HepG2 (cell line): ENCODE measurements around the gene CIDEA. TPM values are rescaled to one million over a fixed set of nuclear protein-coding genes. Genes with fewer than 3 reads are reported as not detected.

Experiments used
- ATAC-seq: fragments of 200-7000 bp; cut with Tn5 transposase; 3 replicates; pipeline ENCODE4 v1.9.1; 2020; ENCODE audit warnings: mild to moderate bottlenecking, moderate library complexity
- BruUV-seq: library from RNA; stranded (reverse); fragments of 400-500 nt; replicated peaks from 2 replicates; lab custom pipeline; 2021; lab: Mats Ljungman, UMichigan
- CTCF ChIA-PET: fragments of 300-600 bp; formaldehyde crosslinking; extraction: SDS; loops from one replicate; lab custom pipeline; 2021; ENCODE audit warnings: low total read pairs, inconsistent platforms, low intra/inter-chr PET ratio; lab: Yijun Ruan, JAX
- POLR2A ChIA-PET: fragments of 350-600 bp; sonication (Branson Sonifier 250); formaldehyde crosslinking; loops from one replicate; lab custom pipeline; 2020; ENCODE audit warnings: antibody characterized with exemption, inconsistent platforms; lab: Yijun Ruan, JAX
- DNase-seq: peaks from one replicate; pipeline ENCODE4 v3.0.0-alpha.2; 2015; ENCODE audit warnings: low spot score
- FAIRE-seq: peaks from 3 replicates; lab custom pipeline; 2011; peaks lifted over from hg19 to GRCh38; lab: Jason Lieb, UNC
- H2AFZ ChIP-seq: one replicate; pipeline ENCODE4 v1.6.1; 2011; ENCODE audit warnings: low read length, inconsistent platforms
- H3K27ac ChIP-seq: fragments of 300-600 bp; 3 replicates; pipeline ENCODE4 v1.8.0; 2011; ENCODE audit warnings: mixed run types, mild to moderate bottlenecking, mixed read lengths, low read length, inconsistent platforms; ENCODE audit not compliant: insufficient read depth; ENCODE audit errors: extremely low read length
- H3K27me3 ChIP-seq, 2 experiments: fragments of 200-600 bp in 1 of 2; 2 replicates in 1 of 2; 3 replicates in 1 of 2; pipeline versions ENCODE4 v1.6.0 to v1.8.0; 2011; ENCODE audit warnings: low read length in 2 of 2, mild to moderate bottlenecking in 2 of 2, moderate library complexity in 2 of 2, inconsistent platforms in 1 of 2; ENCODE audit not compliant: insufficient read depth in 2 of 2, control insufficient read depth in 1 of 2
- H3K36me3 ChIP-seq, 2 experiments: fragments of 200-600 bp in 1 of 2; replicated peaks in 1 of 2; 2 replicates in 1 of 2; 3 replicates in 1 of 2; pipeline versions ENCODE4 v1.5.1 to v1.8.0; 2011; ENCODE audit warnings: low read length in 2 of 2, inconsistent platforms in 1 of 2; ENCODE audit not compliant: insufficient read depth in 2 of 2, control insufficient read depth in 1 of 2
- H3K4me1 ChIP-seq: 2 replicates; pipeline ENCODE4 v1.5.1; 2012; ENCODE audit warnings: low read length, inconsistent platforms; ENCODE audit not compliant: insufficient read depth
- H3K4me2 ChIP-seq: 2 replicates; pipeline ENCODE4 v1.6.0; 2011; ENCODE audit warnings: low read depth, low read length, inconsistent platforms
- H3K4me3 ChIP-seq, 3 experiments: fragments of 200-600 bp in 1 of 3; sonication (generic), shearing (Covaris generic) in 1 of 3; replicated peaks in 1 of 3; 2 replicates each; pipeline ENCODE4 v1.5.1; 2011 to 2016; ENCODE audit warnings: low read length in 3 of 3, inconsistent platforms in 2 of 3, low read depth in 2 of 3, mild to moderate bottlenecking in 2 of 3, control low read depth in 1 of 3, mixed read lengths in 1 of 3; ENCODE audit not compliant: insufficient read depth in 1 of 3
- H3K79me2 ChIP-seq: one replicate; pipeline ENCODE4 v1.6.1; 2011; ENCODE audit warnings: low read length, inconsistent platforms; ENCODE audit not compliant: insufficient read depth
- H3K9ac ChIP-seq: 2 replicates; pipeline ENCODE4 v1.6.0; 2011; ENCODE audit warnings: mild to moderate bottlenecking, low read depth, low read length, inconsistent platforms; ENCODE audit not compliant: insufficient read depth
- H3K9me3 ChIP-seq: 2 replicates; pipeline ENCODE4 v1.5.1; 2012; ENCODE audit warnings: mild to moderate bottlenecking, low read length
- H4K20me1 ChIP-seq: 2 replicates; pipeline ENCODE4 v1.6.0; 2011; ENCODE audit warnings: inconsistent platforms, mild to moderate bottlenecking, low read length, moderate library complexity; ENCODE audit not compliant: insufficient read depth
- SMARCE1 ChIP-seq: fragments of 450-650 bp; IDR thresholded peaks from 2 replicates; pipeline ENCODE4 v1.6.1; 2017; ENCODE audit warnings: borderline replicate concordance
- SNAPC5 ChIP-seq: sonication (generic); formaldehyde crosslinking; IDR thresholded peaks from 2 replicates; pipeline ENCODE4 v1.8.1; 2023; ENCODE audit warnings: mild to moderate bottlenecking, missing genetic modification reagents, borderline replicate concordance
- ZFY ChIP-seq: sonication (generic); formaldehyde crosslinking; IDR thresholded peaks from 2 replicates; pipeline ENCODE4 v1.4.0; 2020; ENCODE audit warnings: missing genetic modification reagents
- ZNF629 ChIP-seq: sonication (generic); formaldehyde crosslinking; conservative IDR thresholded peaks from 2 replicates; pipeline ENCODE4 v1.5.0; 2020; ENCODE audit warnings: missing genetic modification reagents
- ZSCAN5A ChIP-seq: sonication (generic); formaldehyde crosslinking; IDR thresholded peaks from 2 replicates; pipeline ENCODE4 v1.8.0; 2022; ENCODE audit warnings: mild to moderate bottlenecking, missing genetic modification reagents, borderline replicate concordance
- WGBS: methylation state at CpG from one replicate; pipeline ENCODE4 v1.1.6; 2017; ENCODE audit warnings: low lambda C conversion rate; 5-methylcytosine and 5-hydroxymethylcytosine counted together
- in situ Hi-C: cut with HindIII; loops from 2 replicates; pipeline ENCODE4 v1.10.0; 2017; ENCODE audit warnings: low pct_unique_long_range_greater_than_20kb; ENCODE audit not compliant: extremely low pct_ligation_motif_present
- intact Hi-C: fragments of 100-400 bp; cut with micrococcal nuclease; formaldehyde crosslinking; loops from one replicate; pipeline ENCODE4 v1.10.0; 2022; ENCODE audit not compliant: unreplicated experiment
- polyA plus RNA-seq, 8 experiments: library from polyadenylated mRNA; depleted of rRNA in 3 of 8; stranded (reverse) in 7 of 8; unstranded in 1 of 8; fragments of >200 nt; fragmentation: Illumina TruSeq in 4 of 8; extraction: Trizol in 4 of 8; gene quantifications; 2 replicates each; pipeline versions ENCODE4 v1.2.1 to v1.2.3, GENCODE V29; 2011 to 2016; ENCODE audit warnings: low read depth in 4 of 8, missing spikeins in 1 of 8, mixed read lengths in 1 of 8; ENCODE audit not compliant: insufficient read depth in 1 of 8
- total RNA-seq, 5 experiments: library from RNA; depleted of rRNA; stranded (reverse); fragments of >200 nt; fragmentation: Illumina TruSeq; extraction: Trizol; gene quantifications; 2 replicates each; pipeline ENCODE4 v1.2.3, GENCODE V29; 2016; ENCODE audit warnings: low read depth in 1 of 5

The CIDEA gene
- total and polyA plus RNA-seq, 2 of the 13 experiments (the other 11 are each of a cell fraction or from before 2014, with no cell fraction given): not detected

GRCh38 chr18:12305930-12306629 lies 51.9 kb downstream of the CIDEA start:
- peaks cover 48% of the 10 kb centered on the region for H3K4me1 ChIP-seq
- DNase-seq (no peak), FAIRE-seq (no peak), ATAC-seq (no peak)
- H3K27me3 ChIP-seq: peaks cover 7 to 53% of the 10 kb centered on the region in 2 experiments
- no peaks in the 10 kb centered on the region for H3K9me3 ChIP-seq
- intact Hi-C loops (loop anchor here (5.0 kb wide), 1 partner anchor 34 kb away; no protein-coding TSS in a partner anchor), in situ Hi-C loops (no loop called here)
- no peaks in the 10 kb centered on the region for H3K79me2 ChIP-seq
- H3K9ac ChIP-seq: no peak overlapping the region
- H2AFZ ChIP-seq: no peak overlapping the region
- CTCF ChIA-PET: no interaction called here
- BruUV-seq: no TSS peak
- 43% methylated on average over 22 of the region's 25 CpGs for WGBS
- H3K4me2 ChIP-seq: peak overlapping the region; percentile 55
- no peaks in the 10 kb centered on the region for H4K20me1 ChIP-seq
- POLR2A ChIA-PET: interaction anchor here (1.6 kb wide), 1 partner anchor 71 kb away, joined by 4 read pairs; the partner anchor contains the start of gene AFG3L2
- H3K36me3 ChIP-seq: no peaks in the 10 kb centered on the region
- H3K27ac ChIP-seq: no peak overlapping the region
- H3K4me3 ChIP-seq: peak overlapping the region in 1 of 3 experiments; percentile 34; a peak in 1 of 6 replicates
- no peak for TF ChIP-seq SNAPC5 (CRISPR knock-in tag)
- no peak for TF ChIP-seq SMARCE1
- no peak for TF ChIP-seq ZSCAN5A (CRISPR knock-in tag)
- 0 out of 2 replicates have a peak, but pooled peaks have one; percentile 14 for TF ChIP-seq ZFY (CRISPR knock-in tag)
- no peak for TF ChIP-seq ZNF629 (CRISPR knock-in tag)
